ENCODE measurements around the gene AQP1.
A peak's percentile ranks its signal among the peaks of the same experiment; 100 is the strongest.

AQP1 gene

GRCh38 chr7:30886608-30887011 is 25.0 kb upstream of the AQP1 start:
- no peak for DNase-seq

- no peak for DNase-seq
Observed at GRCh38 chr7:30887464-30887872, 24.2 kb upstream of the AQP1 start.

GRCh38 chr7:30888747-30889146 is 22.9 kb upstream of the AQP1 start:
- peak in 1 of 2 experiments; percentile 35 for DNase-seq

GRCh38 chr7:30890226-30890625 is 21.4 kb upstream of the AQP1 start:
- DNase-seq, result no peak

- DNase-seq, result peak in 1 of 2 experiments; percentile 25
Observed at GRCh38 chr7:30893357-30893756, 18.3 kb upstream of the AQP1 start.

- no peak for DNase-seq
Observed at GRCh38 chr7:30894009-30894408, 17.6 kb upstream of the AQP1 start.

- DNase-seq, result no peak
Observed at GRCh38 chr7:30894866-30895605, 16.6 kb upstream of the AQP1 start.

GRCh38 chr7:30896036-30896435 is 15.6 kb upstream of the AQP1 start:
- no peak for DNase-seq

GRCh38 chr7:30896783-30897637 is 14.6 kb upstream of the AQP1 start:
- no peak for DNase-seq

GRCh38 chr7:30897770-30898169 is 13.9 kb upstream of the AQP1 start:
- DNase-seq, result no peak

GRCh38 chr7:30898411-30898810 is 13.2 kb upstream of the AQP1 start:
- DNase-seq, result no peak

GRCh38 chr7:30899066-30899465 is 12.6 kb upstream of the AQP1 start:
- DNase-seq, result no peak

GRCh38 chr7:30899630-30900029 is 12.0 kb upstream of the AQP1 start:
- no peak for DNase-seq

GRCh38 chr7:30900053-30900452 is 11.6 kb upstream of the AQP1 start:
- no peak for DNase-seq

GRCh38 chr7:30900803-30901362 is 10.8 kb upstream of the AQP1 start:
- no peak for DNase-seq

GRCh38 chr7:30901856-30902255 is 9.8 kb upstream of the AQP1 start:
- DNase-seq, result no peak

GRCh38 chr7:30902466-30902865 is 9.2 kb upstream of the AQP1 start:
- no peak for DNase-seq

- no peak for DNase-seq
Observed at GRCh38 chr7:30903146-30903545, 8.5 kb upstream of the AQP1 start.

- DNase-seq, result no peak
Observed at GRCh38 chr7:30904561-30904960, 7.1 kb upstream of the AQP1 start.

GRCh38 chr7:30905078-30906012 is 6.3 kb upstream of the AQP1 start:
- DNase-seq, result peak in 1 of 2 experiments; percentile 28

- no peak for DNase-seq
Observed at GRCh38 chr7:30906014-30906413, 5.6 kb upstream of the AQP1 start.

GRCh38 chr7:30906515-30907240 is 5.0 kb upstream of the AQP1 start:
- DNase-seq, result no peak
